Activated gamma-delta T cell treated with Interleukin-2 at 50 U/mL for 16 hours (primary cell): Measurements from ENCODE around the gene GCK.

ENCODE experiments used
- DNase-seq: peaks from one replicate; pipeline ENCODE4 v3.0.0-alpha.2; 2020

The GCK gene

GRCh38 chr7:44189286-44189992 is at the start of gene GCK:
Gene GCK (minus strand): TSS chr7:44189439. CDS start chr7:44188953, 486 bp downstream.
- no peak for DNase-seq

DNA sequence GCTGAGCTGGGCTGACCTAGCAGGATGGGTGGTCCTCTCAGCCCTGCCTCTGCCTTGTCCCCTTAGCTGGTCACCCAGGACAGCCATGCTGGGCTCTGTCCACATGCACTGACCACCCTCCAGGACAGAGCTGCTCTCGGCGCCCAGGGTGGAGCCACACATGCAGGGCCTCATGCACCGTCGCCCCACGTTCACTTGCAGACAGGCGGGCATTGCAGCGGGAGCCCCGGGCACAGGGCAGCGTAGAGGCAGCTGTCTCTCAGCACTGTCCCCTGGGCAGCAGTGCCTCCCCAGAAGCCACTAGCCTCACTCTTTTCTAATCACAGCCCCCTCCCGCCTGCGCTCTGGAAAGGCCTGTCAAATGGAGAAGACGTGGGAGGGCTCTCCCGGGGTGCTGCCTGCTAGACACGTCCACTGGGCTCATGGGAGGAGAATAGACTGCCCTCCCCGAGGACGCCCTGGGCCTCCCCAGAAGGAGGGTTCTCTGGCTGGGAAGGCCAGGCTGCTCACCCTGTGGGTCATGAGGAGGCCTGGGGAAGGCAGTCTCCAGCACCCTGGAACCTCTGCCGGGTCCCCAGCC is 49.0 kb upstream of the GCK start:
- DNase-seq: no peak

DNA sequence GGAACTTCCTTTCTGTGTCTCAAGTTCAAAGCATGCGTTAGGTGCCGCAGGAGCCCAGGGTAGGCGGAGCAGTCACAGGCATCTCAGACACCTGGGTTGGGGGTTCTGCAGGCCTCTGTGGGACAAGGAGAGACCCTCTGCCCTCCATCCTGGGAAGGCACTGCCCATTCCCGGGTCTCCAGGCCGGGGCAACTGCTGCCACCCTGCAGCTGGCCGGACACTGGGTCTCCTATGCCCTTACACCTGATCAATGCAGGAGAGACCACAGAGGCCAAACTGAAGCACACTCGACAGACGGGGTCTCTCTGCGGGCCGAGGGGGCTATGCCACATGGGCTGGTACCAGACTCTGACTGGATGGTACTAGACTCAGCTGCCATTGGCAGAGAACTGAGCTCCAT is 48.5 kb upstream of the GCK start:
- no peak for DNase-seq

DNA sequence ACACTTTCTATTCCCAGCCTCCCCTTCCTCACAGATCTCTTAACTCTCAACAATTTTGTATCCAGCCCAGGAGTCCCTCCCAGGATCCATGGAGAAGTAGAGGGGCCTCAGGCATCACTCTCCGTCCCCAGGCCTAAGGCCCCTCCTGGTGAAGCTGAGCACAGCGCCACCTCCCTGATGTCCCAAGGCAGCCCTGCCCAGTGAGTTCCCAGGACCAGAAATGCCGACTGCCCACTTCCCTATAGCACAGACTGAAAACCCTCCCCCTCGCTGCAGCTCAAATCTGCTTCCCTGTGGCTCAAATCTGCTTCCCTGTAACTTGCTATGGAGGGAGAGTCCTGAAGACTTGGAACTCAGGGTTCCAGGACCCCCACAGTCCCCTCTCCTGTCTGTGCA is 47.1 kb upstream of the GCK start:
- no peak for DNase-seq

DNA sequence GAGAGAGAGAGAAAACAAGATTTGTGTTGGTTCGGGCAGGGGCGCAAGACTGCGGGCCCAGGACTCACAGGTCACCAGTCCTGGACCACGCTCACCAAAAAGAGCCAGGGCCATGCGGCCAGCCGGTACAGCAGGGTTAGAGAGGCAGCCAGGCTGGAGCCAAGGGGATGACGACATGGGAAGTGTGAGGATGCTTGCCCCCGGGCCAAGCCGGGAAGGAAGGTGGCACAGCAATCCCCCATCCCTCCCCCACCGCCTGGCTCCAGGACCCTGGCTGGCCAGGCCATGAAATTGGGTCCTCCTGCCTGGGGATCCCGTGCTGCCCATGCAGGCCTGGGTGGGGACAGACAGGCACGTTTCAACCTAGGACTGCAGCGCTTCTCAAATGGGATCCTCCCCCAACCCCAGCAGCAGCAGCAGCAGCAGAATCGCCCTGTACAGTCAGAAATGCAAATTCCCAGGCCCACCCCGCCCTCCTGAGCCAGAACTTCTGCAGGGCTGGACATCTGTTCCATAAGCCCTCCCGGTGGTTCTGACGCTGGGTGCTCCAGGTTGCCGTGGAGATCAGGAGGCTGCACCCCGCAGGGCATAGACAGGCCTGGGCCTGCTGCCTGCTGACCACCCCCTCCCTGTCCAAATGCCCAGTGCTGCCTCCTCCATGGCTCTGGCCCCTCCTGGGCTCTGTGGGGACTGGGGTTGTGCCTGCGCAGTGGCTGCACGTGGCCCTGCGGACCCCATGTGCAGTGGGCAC is 46.5 kb upstream of the GCK start:
- DNase-seq: no peak

DNA sequence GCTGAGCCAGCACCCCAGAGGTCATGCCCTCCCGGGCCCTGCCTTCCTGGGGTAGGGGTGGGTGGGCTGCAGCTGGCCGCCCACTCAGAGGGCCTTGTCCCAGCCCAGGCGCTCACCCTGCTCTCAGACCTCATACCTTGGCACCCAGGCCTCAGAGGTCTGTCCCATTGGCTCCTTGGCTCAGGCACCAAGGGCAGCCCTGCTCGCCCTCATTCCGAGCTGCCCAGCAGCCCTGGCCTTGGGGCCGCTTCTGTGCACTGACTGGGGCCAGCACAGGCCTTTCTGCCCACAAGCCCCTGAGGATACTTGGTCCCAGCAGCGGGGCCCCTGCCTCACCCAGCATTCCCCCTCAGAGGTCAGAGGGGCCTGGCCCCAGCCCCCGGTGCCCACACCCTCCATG is 45.8 kb upstream of the GCK start:
- DNase-seq: no peak

DNA sequence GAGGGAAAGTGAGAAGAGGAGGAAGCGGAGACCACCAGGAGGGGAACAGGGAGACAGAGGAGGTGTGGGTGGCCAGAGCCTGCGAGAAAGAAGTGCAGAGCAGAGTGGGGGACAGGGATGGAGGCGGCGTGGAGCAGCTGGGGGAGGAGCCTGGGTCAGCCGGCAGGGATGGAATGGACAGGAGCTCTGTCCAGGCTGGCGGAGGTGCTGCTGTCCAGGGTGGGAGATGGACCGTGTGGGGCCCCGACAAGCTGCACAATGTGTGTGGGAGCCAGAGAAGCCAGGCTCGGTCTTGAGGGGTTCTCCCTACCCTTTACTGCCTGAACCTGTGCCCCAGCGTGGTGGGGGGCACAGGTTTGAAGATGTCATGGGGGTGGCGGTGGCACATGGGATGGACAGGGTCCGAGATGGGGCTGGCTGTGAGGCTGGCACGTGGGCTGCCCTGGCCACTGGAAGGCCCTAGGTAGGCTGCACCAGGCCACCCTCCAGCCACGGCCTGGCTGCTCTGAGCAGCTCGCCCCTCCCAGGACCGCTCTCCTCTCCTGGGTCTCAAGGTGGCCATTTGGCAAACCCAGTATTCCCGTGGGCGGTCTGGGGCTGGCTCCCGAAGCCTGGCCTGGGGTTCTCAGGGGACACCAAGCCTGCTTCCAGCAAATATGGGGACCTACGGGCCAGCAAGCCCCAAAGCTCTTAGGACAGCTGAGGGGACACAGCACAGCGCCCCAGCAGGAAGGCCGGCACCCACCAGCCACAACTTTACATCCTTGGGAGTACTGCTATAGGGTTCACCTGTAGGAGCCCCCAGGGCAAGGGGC is 43.9 kb upstream of the GCK start:
- DNase-seq: no peak

- DNase-seq: no peak
Measured at GRCh38 chr7:44232396-44232795, 43.2 kb upstream of the GCK start.

GRCh38 chr7:44231088-44231487 is 41.8 kb upstream of the GCK start:
- no peak for DNase-seq

GRCh38 chr7:44230286-44230685 is 41.0 kb upstream of the GCK start:
- DNase-seq: no peak

DNA sequence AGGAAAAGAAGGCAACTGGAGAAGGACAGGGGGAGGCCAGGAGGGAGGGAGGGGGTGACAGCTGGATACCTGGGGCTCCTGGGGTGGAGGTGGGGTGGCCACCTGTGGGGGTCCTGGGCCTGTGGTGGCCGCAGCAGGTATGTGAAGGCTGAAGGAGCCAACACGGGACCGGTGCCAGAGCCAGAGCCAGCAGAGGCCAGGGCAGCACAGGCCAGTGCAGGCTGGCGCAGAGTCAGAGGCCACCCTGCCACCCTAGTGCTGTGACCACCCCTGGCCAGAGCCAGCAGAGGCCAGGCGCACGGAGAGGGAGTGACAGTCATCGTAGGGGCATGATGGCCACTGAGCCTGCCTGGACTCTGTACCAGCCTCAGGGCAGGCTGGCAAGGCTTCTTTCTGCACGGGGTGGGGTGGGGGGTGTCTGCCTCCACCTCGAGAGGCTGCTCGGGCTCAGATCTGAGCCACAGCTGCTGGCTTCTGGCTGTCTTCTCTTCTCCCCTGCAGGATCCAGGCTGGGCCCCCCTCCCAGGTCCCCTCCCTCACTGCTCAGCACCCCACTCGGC is 40.4 kb upstream of the GCK start:
- DNase-seq: no peak

DNA sequence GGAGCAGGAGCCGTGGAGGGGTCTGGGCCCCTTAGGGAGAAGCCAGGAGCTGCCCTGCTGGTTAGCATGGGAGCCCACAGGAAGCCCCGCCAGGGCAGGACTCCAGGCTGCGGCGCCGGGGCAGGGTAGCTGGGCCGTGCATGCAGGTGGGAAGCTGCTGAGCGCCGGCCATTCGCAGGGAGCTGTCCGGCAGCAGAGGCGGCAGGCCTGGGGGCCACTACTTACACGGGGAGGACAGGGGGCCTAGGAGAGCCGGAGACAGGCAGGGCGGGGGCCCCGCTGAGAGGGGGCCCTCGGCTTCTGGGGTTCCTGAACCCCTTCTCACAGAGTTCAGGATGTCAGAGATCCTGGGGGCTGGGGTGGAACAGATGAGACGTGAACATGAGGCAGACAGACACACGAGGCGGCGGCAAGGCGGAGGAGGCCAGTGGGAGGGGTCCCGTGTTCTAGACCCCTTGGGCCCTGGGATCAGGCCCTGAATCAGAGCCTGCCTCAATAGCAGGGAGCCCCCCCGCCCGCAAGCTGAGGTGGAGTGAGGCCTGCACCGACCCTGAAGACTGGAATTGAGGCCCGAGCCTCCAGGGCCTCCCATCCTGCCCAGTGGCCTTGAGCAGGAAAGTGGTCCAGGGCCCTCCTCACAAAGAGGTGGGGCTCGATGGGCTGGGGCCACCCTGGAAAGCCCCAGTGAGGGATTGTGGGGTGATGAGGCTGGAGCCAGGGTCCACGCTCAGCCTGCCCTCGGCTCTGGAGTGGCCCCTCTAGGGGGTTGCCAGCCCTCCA is 39.5 kb upstream of the GCK start:
- DNase-seq: no peak

DNA sequence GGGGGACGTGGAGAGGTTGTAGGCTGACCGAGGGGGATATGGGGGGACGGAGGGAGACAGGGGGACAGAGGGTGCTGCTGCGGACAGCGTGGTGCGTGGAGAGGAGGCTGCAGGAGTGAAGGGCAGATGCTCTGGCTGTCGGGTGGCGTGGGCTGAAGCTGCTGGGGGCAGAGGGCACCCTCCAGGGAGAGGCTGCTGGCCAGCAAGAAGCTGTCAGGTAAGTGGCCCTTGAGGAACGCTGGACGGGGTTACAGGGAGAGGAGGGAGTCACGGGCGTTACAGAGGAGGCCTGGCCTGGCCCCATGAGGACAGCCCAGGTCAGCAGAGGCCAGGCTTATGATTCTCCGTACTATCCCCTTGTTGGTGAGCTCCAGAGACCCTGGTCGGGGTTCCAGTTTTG is 38.7 kb upstream of the GCK start:
- DNase-seq: no peak

DNA sequence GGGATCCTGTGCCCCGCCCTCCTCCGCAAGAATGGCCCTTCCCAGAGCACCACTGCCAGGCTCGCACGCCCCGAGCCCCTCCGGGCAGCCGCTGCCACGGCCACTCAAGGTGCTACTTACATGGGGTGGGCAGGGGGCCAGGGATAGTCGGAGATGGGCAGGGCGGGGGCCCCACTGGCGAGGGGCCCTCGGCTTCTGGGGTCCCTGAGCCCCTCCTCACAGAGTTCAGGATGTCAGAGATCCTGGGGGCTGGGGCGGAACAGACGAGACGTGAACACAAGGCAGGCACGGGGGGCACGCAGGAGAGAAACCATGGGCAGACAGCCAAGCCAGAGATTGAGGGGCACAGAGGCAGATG is 37.1 kb upstream of the GCK start:
- DNase-seq: no peak

- DNase-seq: no peak
Measured at GRCh38 chr7:44225566-44226395, 36.5 kb upstream of the GCK start.

DNA sequence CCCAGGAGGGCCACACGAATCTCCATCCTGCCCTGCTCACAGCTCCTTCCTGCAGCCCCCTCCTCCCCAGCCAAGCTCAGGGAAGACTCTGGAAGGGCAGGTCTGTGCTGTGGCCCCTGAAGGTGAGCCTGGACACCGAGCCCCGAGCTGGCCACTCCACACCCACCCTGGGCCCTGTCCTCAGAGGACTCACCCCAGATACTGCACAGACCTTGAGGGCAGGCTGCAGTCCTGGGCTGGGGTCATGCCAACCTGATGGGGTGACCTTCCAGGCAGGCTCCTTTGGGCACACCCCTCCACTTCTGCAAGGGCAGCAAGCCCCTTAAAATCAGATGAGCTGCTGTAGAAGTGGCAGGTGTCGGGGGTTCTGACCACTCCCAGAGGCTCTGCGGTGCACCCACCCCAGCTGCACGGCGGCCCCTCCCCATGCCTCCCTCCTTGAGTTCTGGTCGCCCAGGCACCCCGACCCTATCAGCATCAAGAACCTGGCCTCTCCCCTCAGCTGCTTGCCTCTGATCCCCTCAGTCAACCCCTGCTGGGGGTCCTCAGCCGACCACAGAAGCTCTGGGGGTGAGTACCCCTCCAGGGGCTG is 35.8 kb upstream of the GCK start:
- DNase-seq: no peak

DNA sequence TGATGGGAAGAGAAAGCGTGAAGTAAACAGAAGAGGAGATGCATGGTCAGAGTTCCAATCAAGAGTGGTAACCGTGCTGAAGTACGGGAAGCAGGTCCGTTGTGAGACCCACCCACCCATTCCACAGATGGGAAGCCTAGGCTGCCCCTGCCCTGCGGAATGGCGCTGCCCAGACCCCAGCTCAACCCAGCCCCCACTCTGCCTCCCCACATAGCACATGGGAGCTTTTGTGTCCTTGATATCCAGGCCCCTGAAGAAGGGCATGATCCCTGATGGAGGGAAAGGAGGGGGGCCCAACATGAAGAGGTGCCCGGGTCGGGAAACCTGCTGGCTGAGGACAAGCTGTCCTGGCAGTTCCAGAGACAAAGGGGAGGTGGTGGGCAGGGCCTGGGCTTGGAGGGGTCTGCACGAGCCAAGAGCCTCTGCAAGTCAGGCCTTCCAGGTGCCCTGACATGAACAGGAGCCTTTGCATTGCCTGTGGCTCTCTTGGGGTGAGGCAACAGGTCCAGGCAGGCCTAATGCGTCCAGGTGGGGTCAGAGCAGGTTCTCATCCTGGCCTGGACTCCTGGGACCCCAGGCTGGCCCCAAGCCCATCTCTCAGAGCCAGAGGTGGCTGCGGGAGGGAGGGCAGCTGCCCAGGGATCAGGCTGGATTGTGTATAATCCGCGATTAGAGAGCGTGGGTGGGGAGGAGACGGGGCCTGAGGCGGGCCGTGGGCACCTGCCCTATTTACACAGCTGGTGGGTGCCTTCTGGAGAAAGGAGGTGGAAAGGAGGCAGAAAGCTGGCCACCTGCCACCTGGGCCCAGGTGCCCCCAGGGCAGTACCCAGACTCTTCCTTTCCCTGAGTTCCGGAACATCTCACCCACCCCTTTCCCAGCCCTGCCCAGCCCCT is 35.1 kb upstream of the GCK start:
- no peak for DNase-seq

- no peak for DNase-seq
Measured at GRCh38 chr7:44223362-44224079, 34.3 kb upstream of the GCK start.

- DNase-seq: no peak
Measured at GRCh38 chr7:44222776-44223261, 33.6 kb upstream of the GCK start.
